ENCODE measurements around the gene COL4A1.

Gene COL4A1

GRCh38 chr13:110155072-110155471, 151.9 kb downstream of the COL4A1 start:
- no peak for DNase-seq

- DNase-seq = no peak
These were observed 152.5 kb downstream of the COL4A1 start for GRCh38 chr13:110154410-110154933.

GRCh38 chr13:110152351-110152750, 154.6 kb downstream of the COL4A1 start:
- no peak for DNase-seq

GRCh38 chr13:110151462-110151861, 155.5 kb downstream of the COL4A1 start:
- no peak for DNase-seq

- no peak for DNase-seq
These were observed 156.4 kb downstream of the COL4A1 start for GRCh38 chr13:110150384-110151101.

GRCh38 chr13:110149036-110149435, 157.9 kb downstream of the COL4A1 start:
- DNase-seq = no peak

GRCh38 chr13:110140099-110140498, 166.9 kb downstream of the COL4A1 start:
- DNase-seq = no peak

GRCh38 chr13:110138700-110139036, 168.3 kb downstream of the COL4A1 start:
- DNase-seq = no peak

GRCh38 chr13:110138010-110138699, 168.8 kb downstream of the COL4A1 start:
- peak; percentile 76 for DNase-seq

GRCh38 chr13:110137680-110138009, 169.3 kb downstream of the COL4A1 start:
- DNase-seq = peak; percentile 84

GRCh38 chr13:110136660-110137585, 170.0 kb downstream of the COL4A1 start:
- DNase-seq = no peak

GRCh38 chr13:110135977-110136597, 170.9 kb downstream of the COL4A1 start:
- DNase-seq = no peak

GRCh38 chr13:110134801-110135200, 172.2 kb downstream of the COL4A1 start:
- no peak for DNase-seq

GRCh38 chr13:110133425-110134235, 173.3 kb downstream of the COL4A1 start:
- no peak for DNase-seq

GRCh38 chr13:110132225-110132982, 174.6 kb downstream of the COL4A1 start:
- DNase-seq = peak; percentile 38

GRCh38 chr13:110131424-110131823, 175.5 kb downstream of the COL4A1 start:
- no peak for DNase-seq

GRCh38 chr13:110130431-110130830, 176.5 kb downstream of the COL4A1 start:
- no peak for DNase-seq

- no peak for DNase-seq
These were observed 177.3 kb downstream of the COL4A1 start for GRCh38 chr13:110129539-110130186.

GRCh38 chr13:110129076-110129475, 177.9 kb downstream of the COL4A1 start:
- DNase-seq = no peak

GRCh38 chr13:110128546-110128945, 178.4 kb downstream of the COL4A1 start:
- DNase-seq = no peak

All from DMS79 (cell line).